Astrocyte (in vitro differentiated cells and primary cell): ENCODE data around the gene FGF12. TPM values are rescaled to one million over a fixed set of nuclear protein-coding genes. Genes with fewer than 3 reads are reported as not detected.

Experiments
- DNase-seq: peaks from one replicate; pipeline ENCODE4 v3.0.0-alpha.2; 2010; ENCODE audit warnings: low read depth
- FAIRE-seq: peaks from 2 replicates; lab custom pipeline; 2011; peaks lifted over from hg19 to GRCh38; lab: Jason Lieb, UNC
- H2AFZ ChIP-seq: 2 replicates; pipeline ENCODE4 v1.6.0; 2012; ENCODE audit warnings: low read depth, low read length, inconsistent platforms
- H3K27ac ChIP-seq: 2 replicates; pipeline ENCODE4 v1.5.1; 2011; ENCODE audit warnings: low read depth, low read length, inconsistent platforms
- H3K27me3 ChIP-seq: 2 replicates; pipeline ENCODE4 v1.6.0; 2011; ENCODE audit warnings: low read length, inconsistent platforms; ENCODE audit not compliant: insufficient read depth
- H3K36me3 ChIP-seq: 2 replicates; pipeline ENCODE4 v1.5.1; 2011; ENCODE audit warnings: low read length, inconsistent platforms; ENCODE audit not compliant: insufficient read depth
- H3K4me1 ChIP-seq: 2 replicates; pipeline ENCODE4 v1.5.1; 2011; ENCODE audit warnings: low read length, inconsistent platforms; ENCODE audit not compliant: insufficient read depth
- H3K4me2 ChIP-seq: 2 replicates; pipeline ENCODE4 v1.6.0; 2012; ENCODE audit warnings: low read length, inconsistent platforms
- H3K4me3 ChIP-seq: 2 replicates; pipeline ENCODE4 v1.5.1; 2011; ENCODE audit warnings: low read depth, mild to moderate bottlenecking, low read length, inconsistent platforms; ENCODE audit not compliant: insufficient read depth
- H3K79me2 ChIP-seq: 2 replicates; pipeline ENCODE4 v1.6.0; 2012; ENCODE audit warnings: mild to moderate bottlenecking, low read length, inconsistent platforms; ENCODE audit not compliant: insufficient read depth
- H3K9ac ChIP-seq: 2 replicates; pipeline ENCODE4 v1.6.0; 2012; ENCODE audit warnings: mild to moderate bottlenecking, low read length, inconsistent platforms
- H3K9me3 ChIP-seq: 2 replicates; pipeline ENCODE4 v1.5.1; 2012; ENCODE audit warnings: low read depth, mild to moderate bottlenecking, low read length, inconsistent platforms; ENCODE audit not compliant: insufficient read depth
- H4K20me1 ChIP-seq: 2 replicates; pipeline ENCODE4 v1.6.0; 2012; ENCODE audit warnings: low read length, inconsistent platforms; ENCODE audit not compliant: insufficient read depth
- H3K27ac Mint-ChIP-seq: one replicate; pipeline ENCODE4 v1.8.0; 2021; ENCODE audit warnings: mild to moderate bottlenecking, mixed read lengths; ENCODE audit not compliant: unreplicated experiment
- H3K27me3 Mint-ChIP-seq: one replicate; pipeline ENCODE4 v1.8.0; 2021; ENCODE audit warnings: low read depth, mixed read lengths; ENCODE audit not compliant: unreplicated experiment
- H3K36me3 Mint-ChIP-seq: one replicate; pipeline ENCODE4 v1.8.0; 2021; ENCODE audit warnings: low read depth, mixed read lengths; ENCODE audit not compliant: unreplicated experiment
- H3K4me1 Mint-ChIP-seq: one replicate; pipeline ENCODE4 v1.8.0; 2021; ENCODE audit warnings: low read depth, mixed read lengths; ENCODE audit not compliant: unreplicated experiment
- H3K4me3 Mint-ChIP-seq: one replicate; pipeline ENCODE4 v1.8.0; 2021; ENCODE audit warnings: mild to moderate bottlenecking, moderate library complexity, mixed read lengths; ENCODE audit not compliant: unreplicated experiment
- H3K9me3 Mint-ChIP-seq: one replicate; pipeline ENCODE4 v1.8.0; 2021; ENCODE audit warnings: mild to moderate bottlenecking, mixed read lengths; ENCODE audit not compliant: unreplicated experiment
- CTCF ChIP-seq: IDR thresholded peaks from 2 replicates; pipeline ENCODE4 v1.5.1; 2011; ENCODE audit warnings: low read depth, mild to moderate bottlenecking, inconsistent platforms, low read length, moderate library complexity; ENCODE audit not compliant: insufficient read depth
- EZH2 ChIP-seq: IDR thresholded peaks from 2 replicates; pipeline ENCODE4 v1.6.1; 2012; ENCODE audit warnings: mild to moderate bottlenecking, low read length, inconsistent platforms; ENCODE audit not compliant: insufficient read depth
- total RNA-seq: library from RNA; stranded (reverse); gene quantifications from 2 replicates; pipeline ENCODE4 v1.2.1, GENCODE V29; 2021

Gene FGF12
- total RNA-seq, 1 donor from 2014 or later = 1.4 TPM

GRCh38 chr3:192684151-192684550 is 43.2 kb downstream of the FGF12 start:
- Histone ChIP-seq H3K27ac (no peak overlapping the region), H4K20me1 (no peaks in the 10 kb centered on the region), H3K9ac (no peak overlapping the region), H3K9me3 (no peaks in the 10 kb centered on the region), H3K79me2 (no peaks in the 10 kb centered on the region), H3K36me3 (no peaks in the 10 kb centered on the region), H3K4me1 (no peaks in the 10 kb centered on the region), H3K27me3 (no peaks in the 10 kb centered on the region), H3K4me3 (no peak overlapping the region), H2AFZ (no peak overlapping the region), H3K4me2 (no peak overlapping the region)
- Mint-ChIP-seq H3K4me3 (no peak overlapping the region), H3K4me1 (no peaks in the 10 kb centered on the region), H3K27me3 (no peaks in the 10 kb centered on the region), H3K9me3 (peaks cover 4% of the 10 kb centered on the region), H3K27ac (no peak overlapping the region), H3K36me3 (no peaks in the 10 kb centered on the region)
- FAIRE-seq (no peak), DNase-seq (no peak)
- TF ChIP-seq CTCF = no peak
- TF ChIP-seq EZH2 = no peak

GRCh38 chr3:192675958-192676649 is 51.2 kb downstream of the FGF12 start:
- H3K9me3 ChIP-seq = peaks cover 2% of the 10 kb centered on the region
- FAIRE-seq (no peak), DNase-seq (no peak)
- H3K27ac ChIP-seq = no peak overlapping the region
- Mint-ChIP-seq H3K27me3 (no peaks in the 10 kb centered on the region), H3K27ac (no peak overlapping the region), H3K4me1 (no peaks in the 10 kb centered on the region), H3K9me3 (no peaks in the 10 kb centered on the region), H3K4me3 (no peak overlapping the region), H3K36me3 (no peaks in the 10 kb centered on the region)
- H3K27me3 ChIP-seq = no peaks in the 10 kb centered on the region
- no peaks in the 10 kb centered on the region for H3K36me3 ChIP-seq
- H3K4me3 ChIP-seq = no peak overlapping the region
- H2AFZ ChIP-seq = no peak overlapping the region
- TF ChIP-seq EZH2 = no peak
- no peak for TF ChIP-seq CTCF
- no peak overlapping the region for H3K4me2 ChIP-seq
- no peaks in the 10 kb centered on the region for H3K4me1 ChIP-seq
- no peak overlapping the region for H3K9ac ChIP-seq
- H3K79me2 ChIP-seq = no peaks in the 10 kb centered on the region
- H4K20me1 ChIP-seq = no peaks in the 10 kb centered on the region

GRCh38 chr3:192655628-192656027 is 71.7 kb downstream of the FGF12 start:
- FAIRE-seq (no peak), DNase-seq (no peak)
- H3K27ac ChIP-seq = no peak overlapping the region
- Mint-ChIP-seq H3K36me3 (no peaks in the 10 kb centered on the region), H3K4me3 (no peak overlapping the region), H3K27me3 (no peaks in the 10 kb centered on the region), H3K9me3 (no peaks in the 10 kb centered on the region), H3K27ac (no peak overlapping the region), H3K4me1 (no peaks in the 10 kb centered on the region)
- H3K9me3 ChIP-seq = no peaks in the 10 kb centered on the region
- no peaks in the 10 kb centered on the region for H3K27me3 ChIP-seq
- H3K4me3 ChIP-seq = no peak overlapping the region
- TF ChIP-seq CTCF = no peak
- no peak for TF ChIP-seq EZH2
- no peaks in the 10 kb centered on the region for H4K20me1 ChIP-seq
- H2AFZ ChIP-seq = no peak overlapping the region
- no peaks in the 10 kb centered on the region for H3K36me3 ChIP-seq
- no peaks in the 10 kb centered on the region for H3K4me1 ChIP-seq
- no peaks in the 10 kb centered on the region for H3K79me2 ChIP-seq
- no peak overlapping the region for H3K4me2 ChIP-seq
- H3K9ac ChIP-seq = no peak overlapping the region
